ENCODE results near the gene PDE1A.

The PDE1A gene

GRCh38 chr2:182186132-182186735, 240.6 kb downstream of the PDE1A start:
- peak; percentile 52 for DNase-seq

GRCh38 chr2:182182436-182182835, 244.4 kb downstream of the PDE1A start:
- DNase-seq, result no peak

GRCh38 chr2:182181381-182181780, 245.5 kb downstream of the PDE1A start:
- DNase-seq, result no peak

GRCh38 chr2:182179176-182179575, 247.7 kb downstream of the PDE1A start:
- DNase-seq, result no peak

- DNase-seq, result no peak
These were observed 252.8 kb downstream of the PDE1A start for GRCh38 chr2:182173944-182174622.

- DNase-seq, result no peak
These were observed 256.5 kb downstream of the PDE1A start for GRCh38 chr2:182170341-182170740.

GRCh38 chr2:182167882-182168281, 259.0 kb downstream of the PDE1A start:
- DNase-seq, result no peak

GRCh38 chr2:182166841-182167240, 260.0 kb downstream of the PDE1A start:
- no peak for DNase-seq

- no peak for DNase-seq
These were observed 260.4 kb downstream of the PDE1A start for GRCh38 chr2:182166406-182166805.

GRCh38 chr2:182165202-182165601, 261.6 kb downstream of the PDE1A start:
- DNase-seq, result no peak

- DNase-seq, result no peak
These were observed 262.1 kb downstream of the PDE1A start for GRCh38 chr2:182164686-182165085.

GRCh38 chr2:182163878-182164277, 263.0 kb downstream of the PDE1A start:
- DNase-seq, result no peak

- no peak for DNase-seq
These were observed 278.5 kb downstream of the PDE1A start for GRCh38 chr2:182148344-182148743.

- no peak for DNase-seq
These were observed 282.1 kb downstream of the PDE1A start for GRCh38 chr2:182144776-182145165.

- DNase-seq, result peak; percentile 41
These were observed 282.6 kb downstream of the PDE1A start for GRCh38 chr2:182144041-182144775.

GRCh38 chr2:182142062-182142461, 284.8 kb downstream of the PDE1A start:
- DNase-seq, result no peak

GRCh38 chr2:182134201-182134600, 292.6 kb downstream of the PDE1A start:
- no peak for DNase-seq

GRCh38 chr2:182133195-182133891, 293.5 kb downstream of the PDE1A start:
- DNase-seq, result no peak

GRCh38 chr2:182132605-182133004, 294.2 kb downstream of the PDE1A start:
- peak; percentile 30 for DNase-seq

GRCh38 chr2:182128821-182129707, 297.8 kb downstream of the PDE1A start:
- no peak for DNase-seq

GRCh38 chr2:182117196-182117595, 309.6 kb downstream of the PDE1A start:
- no peak for DNase-seq

- DNase-seq, result no peak
These were observed 310.1 kb downstream of the PDE1A start for GRCh38 chr2:182116774-182117173.

Measured in COR-L47 (cell line).